Spleen (tissue), 11 donors: Measurements from ENCODE around the gene NFATC1. TPM values are rescaled to one million over a fixed set of nuclear protein-coding genes. Genes with fewer than 3 reads are reported as not detected.

Source experiments
- DNase-seq: peaks from one replicate; pipeline ENCODE4 v3.0.0-alpha.2; 2020
- H3K27ac ChIP-seq, 8 donors: fragments of 200-600 bp; sonication (generic) in 7 of 8; 1 replicate in 4 of 8; 2 replicates in 4 of 8; pipeline versions ENCODE4 v1.5.0 to v1.8.0; 2016 to 2021; ENCODE audit warnings: inconsistent platforms in 4 of 8, mild to moderate bottlenecking in 4 of 8, moderate library complexity in 1 of 8
- H3K27me3 ChIP-seq, 7 donors: fragments of 200-600 bp; sonication (generic) in 6 of 7; replicated peaks in 1 of 7; 1 replicate in 4 of 7; 2 replicates in 3 of 7; pipeline versions ENCODE4 v1.5.0 to v1.8.0; 2016 to 2021; ENCODE audit warnings: inconsistent platforms in 3 of 7, mild to moderate bottlenecking in 1 of 7
- H3K36me3 ChIP-seq, 6 donors: fragments of 200-600 bp; sonication (generic) in 5 of 6; 1 replicate in 4 of 6; 2 replicates in 2 of 6; pipeline versions ENCODE4 v1.5.0 to v1.8.0; 2016 to 2021; ENCODE audit warnings: inconsistent platforms in 2 of 6
- H3K4me1 ChIP-seq, 6 donors: fragments of 200-600 bp; sonication (generic) in 5 of 6; 1 replicate in 3 of 6; 2 replicates in 3 of 6; pipeline versions ENCODE4 v1.5.0 to v1.8.0; 2016 to 2021; ENCODE audit warnings: inconsistent platforms in 3 of 6
- H3K4me3 ChIP-seq, 8 donors: fragments of 200-600 bp; sonication (generic) in 7 of 8; 1 replicate in 4 of 8; 2 replicates in 4 of 8; pipeline versions ENCODE4 v1.5.0 to v1.8.0; 2016 to 2021; ENCODE audit warnings: inconsistent platforms in 4 of 8, mild to moderate bottlenecking in 4 of 8, moderate library complexity in 2 of 8
- H3K9me3 ChIP-seq, 8 donors: fragments of 200-600 bp; sonication (generic) in 7 of 8; 1 replicate in 4 of 8; 2 replicates in 4 of 8; pipeline versions ENCODE4 v1.5.0 to v1.8.0; 2016 to 2021; ENCODE audit warnings: inconsistent platforms in 4 of 8
- CTCF ChIP-seq, 11 experiments: fragments of 200-600 bp in 7 of 11; fragments of 450-650 bp in 4 of 11; sonication (generic) in 4 of 11; IDR thresholded peaks in 8 of 11; conservative IDR thresholded peaks in 3 of 11; 1 replicate in 7 of 11; 2 replicates in 4 of 11; pipeline versions ENCODE4 v1.4.0 to v1.8.0; 2016 to 2021; ENCODE audit warnings: antibody characterized with exemption in 11 of 11, inconsistent platforms in 4 of 11, mild to moderate bottlenecking in 1 of 11
- POLR2A ChIP-seq, 3 donors: fragments of 450-650 bp; IDR thresholded peaks; one replicate each; pipeline ENCODE4 v1.5.1; 2017; ENCODE audit warnings: antibody characterized with exemption in 3 of 3, mild to moderate bottlenecking in 1 of 3
- POLR2AphosphoS5 ChIP-seq, 3 donors: sonication (generic); formaldehyde crosslinking; IDR thresholded peaks; one replicate each; pipeline ENCODE4 v1.5.1; 2017; ENCODE audit warnings: antibody characterized with exemption in 3 of 3
- WGBS, 5 donors: extraction: QIAGEN DNeasy Blood & Tissue Kit in 3 of 5; methylation state at CpG; one replicate each; pipeline versions ENCODE4 v1.1.5 to v1.1.7; 2013 to 2018; 5-methylcytosine and 5-hydroxymethylcytosine counted together
- intact Hi-C: fragments of 100-400 bp; cut with DNase I; formaldehyde crosslinking; loops from one replicate; pipeline ENCODE4 v1.15.0; 2023; ENCODE audit warnings: low total_unique reads
- polyA plus RNA-seq, 3 donors: library from polyadenylated mRNA; stranded (reverse); fragments of 200-250 nt; gene quantifications; one replicate each; pipeline ENCODE4 v1.2.1, GENCODE V29; 2013
- total RNA-seq, 7 donors: library from RNA; depleted of rRNA in 3 of 7; stranded (reverse); fragments of >200 nt in 3 of 7; fragmentation: NEBNext Ultra II Directional in 4 of 7; extraction: Animal tissue kit (Norgen Biotek cat#: 25700) in 4 of 7; gene quantifications; one replicate each; pipeline versions ENCODE4 v1.1.0 to v1.2.1, GENCODE V29; 2016 to 2021
- donor health status: healthy with polysubstance abuse.
- donor health status: DM: no; HTN: no; CAD: no; lungs with moderate emphysema.
- donor health status: DM: no; HTN: no; CAD: no.
- donor health status: Bipolar disorder and iron deficiency.
- donor health status: healthy.
- donor health status: DM: no; HTN: no; CAD: no.
- donor health status: DM: yes; HTN: yes; CAD: no.

The NFATC1 gene
- total and polyA plus RNA-seq, 10 donors, result 20.7 to 64.9 (median 47.4) TPM

- H3K4me3 ChIP-seq, result peak overlapping the region in 5 of 8 donors; percentile 10 to 64 (median 24)
- H3K4me1 ChIP-seq, result peaks cover 2 to 77% (median 41%) of the 10 kb centered on the region in 6 donors
- TF ChIP-seq CTCF (IDR thresholded peaks at IDR 0.05 in 8 of 11, conservative IDR thresholded peaks at IDR 0.05 in 3 of 11) (no peak), POLR2AphosphoS5 (IDR thresholded peaks at IDR 0.05) (peak; percentile 46 to 69 (median 68))
- intact Hi-C loops, result no loop called here
- no peaks in the 10 kb centered on the region for H3K9me3 ChIP-seq
- no peaks in the 10 kb centered on the region for H3K27me3 ChIP-seq
- WGBS, 5 donors, result 48 to 71% (median 59%) methylated on average over 21 to 26 of the region's 26 CpGs
- peak overlapping the region; percentile 51 to 92 (median 82) for H3K27ac ChIP-seq
- peak; percentile 92 for DNase-seq
- peaks cover 0 to 99% (median 50%) of the 10 kb centered on the region in 6 donors for H3K36me3 ChIP-seq
These were observed 69.8 kb downstream of the NFATC1 start for GRCh38 chr18:79465392-79465991.

DNA sequence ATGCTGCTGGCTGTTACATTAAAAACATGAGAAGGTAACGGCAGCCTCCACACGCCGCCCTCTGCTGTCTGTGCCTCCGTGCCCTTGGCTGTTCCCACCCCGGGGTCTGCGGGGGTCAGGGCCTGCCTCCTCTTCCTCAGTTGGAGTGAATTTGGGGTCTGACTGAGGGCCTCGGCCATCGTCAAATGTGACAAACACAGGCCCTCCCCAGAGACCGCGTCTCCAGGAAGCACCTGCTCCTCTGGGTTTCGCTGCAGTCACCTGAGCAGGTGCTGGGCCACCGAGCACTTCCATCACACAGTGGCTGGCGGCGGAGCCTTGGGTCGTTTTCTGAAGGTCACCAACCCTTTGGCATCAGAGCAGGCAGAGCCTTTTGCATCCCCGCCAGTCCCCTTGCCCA, 70.9 kb downstream of the NFATC1 start:
- TF ChIP-seq POLR2AphosphoS5 (IDR thresholded peaks at IDR 0.05), result peak; percentile 78 to 81 (median 80)
- TF ChIP-seq POLR2A (IDR thresholded peaks at IDR 0.05), result no peak
- DNase-seq, result peak; percentile 91
- Histone ChIP-seq H3K27me3 (no peaks in the 10 kb centered on the region), H3K36me3 (peaks cover 0 to 99% (median 48%) of the 10 kb centered on the region in 6 donors), H3K9me3 (no peaks in the 10 kb centered on the region), H3K4me1 (peaks cover 0 to 66% (median 30%) of the 10 kb centered on the region in 6 donors), H3K4me3 (no peak overlapping the region), H3K27ac (peak overlapping the region; percentile 51 to 92 (median 82))
- 60 to 79% (median 75%) methylated on average over 14 to 16 of the region's 16 CpGs for WGBS, 5 donors
- intact Hi-C loops, result no loop called here

DNA sequence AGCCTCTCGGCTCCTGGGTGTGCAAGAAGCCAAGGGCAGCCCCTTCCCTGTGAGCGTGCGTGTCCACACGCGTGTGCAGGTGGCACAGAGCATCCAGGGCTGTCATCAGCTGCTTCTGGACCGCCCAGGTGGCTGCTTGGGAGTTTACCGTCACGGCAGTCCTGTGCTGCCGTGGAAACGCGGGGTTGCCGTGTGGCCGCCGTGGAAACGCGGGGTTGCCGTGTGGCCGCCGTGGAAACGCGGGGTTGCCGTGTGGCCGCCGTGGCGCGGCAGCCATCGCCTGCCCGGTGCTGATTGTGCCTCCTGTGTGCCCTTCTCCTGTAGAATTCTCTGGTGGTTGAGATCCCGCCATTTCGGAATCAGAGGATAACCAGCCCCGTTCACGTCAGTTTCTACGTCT, 71.4 kb downstream of the NFATC1 start:
- H3K27me3 ChIP-seq, result no peaks in the 10 kb centered on the region
- intact Hi-C loops, result no loop called here
- no peak for DNase-seq
- H3K9me3 ChIP-seq, result no peaks in the 10 kb centered on the region
- peak overlapping the region; percentile 51 to 92 (median 82) for H3K27ac ChIP-seq
- peaks cover 0 to 61% (median 26%) of the 10 kb centered on the region in 6 donors for H3K4me1 ChIP-seq
- peaks cover 0 to 99% (median 43%) of the 10 kb centered on the region in 6 donors for H3K36me3 ChIP-seq
- H3K4me3 ChIP-seq, result no peak overlapping the region
- 96 to 98% (median 97%) methylated on average over 30 to 33 of the region's 33 CpGs for WGBS, 5 donors
- TF ChIP-seq CTCF (IDR thresholded peaks at IDR 0.05 in 8 of 11, conservative IDR thresholded peaks at IDR 0.05 in 3 of 11) (no peak), POLR2AphosphoS5 (IDR thresholded peaks at IDR 0.05) (no peak), POLR2A (IDR thresholded peaks at IDR 0.05) (no peak)

DNA sequence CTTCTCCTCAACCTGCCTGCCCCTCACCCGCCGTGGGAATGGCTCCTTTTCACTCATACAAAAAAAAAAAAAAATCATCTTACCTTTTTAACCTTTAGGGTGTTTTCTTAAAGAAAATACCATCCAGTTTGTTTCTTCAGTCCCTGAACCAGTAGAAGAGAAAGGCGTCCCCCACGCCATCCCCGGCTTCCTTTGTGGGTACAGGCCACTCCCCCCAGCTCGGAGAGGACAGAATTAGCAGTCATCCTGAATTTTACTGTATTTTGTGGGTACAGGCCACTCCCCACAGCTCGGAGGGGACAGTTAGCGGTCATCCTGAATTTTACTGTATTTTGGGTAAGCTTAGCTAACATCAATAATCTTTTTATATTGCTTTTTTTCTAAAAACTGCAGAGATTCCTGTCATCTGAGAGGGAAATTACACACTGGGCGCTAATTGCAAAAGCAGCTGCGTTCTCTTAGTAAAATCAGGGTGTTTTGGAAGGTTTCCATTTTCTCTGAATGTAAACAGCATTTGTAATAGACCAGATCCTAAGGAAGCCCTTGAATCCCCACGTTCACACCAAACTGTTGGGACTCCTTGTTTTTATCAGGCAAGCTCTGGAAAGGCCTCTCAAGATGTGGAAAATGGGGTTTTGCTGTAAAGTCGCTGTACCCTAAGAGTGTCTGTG, 72.5 kb downstream of the NFATC1 start:
- Histone ChIP-seq H3K9me3 (peaks cover 0 to 4% (median 0%) of the 10 kb centered on the region in 8 donors), H3K4me3 (no peak overlapping the region), H3K36me3 (peaks cover 0 to 99% (median 43%) of the 10 kb centered on the region in 6 donors), H3K27ac (no peak overlapping the region), H3K4me1 (peaks cover 0 to 52% (median 22%) of the 10 kb centered on the region in 6 donors), H3K27me3 (no peaks in the 10 kb centered on the region)
- TF ChIP-seq POLR2AphosphoS5 (IDR thresholded peaks at IDR 0.05), result no peak
- no peak for TF ChIP-seq CTCF (IDR thresholded peaks at IDR 0.05 in 8 of 11, conservative IDR thresholded peaks at IDR 0.05 in 3 of 11)
- TF ChIP-seq POLR2A (IDR thresholded peaks at IDR 0.05), result no peak
- no peak for DNase-seq
- intact Hi-C loops, result no loop called here
- 61 to 78% (median 69%) methylated on average over 12 of the region's 12 CpGs for WGBS, 5 donors
